Activated T-cell treated with anti-CD3 and anti-CD28 coated beads, Interleukin-2, amount 50 U/mL, for 24 hours (primary cell): ENCODE data around the gene KIFC1.
"Not testable (repeated sequence)": the region's sequence is repeated elsewhere in the genome, so short reads cannot be mapped to it uniquely, and the experiment has no call there.

Source experiments
- DNase-seq: peaks from one replicate; pipeline ENCODE4 v3.0.0-alpha.2; 2020
- H3K27ac Mint-ChIP-seq: 2 replicates; pipeline ENCODE4 v1.8.0; 2020; ENCODE audit warnings: mild to moderate bottlenecking, mixed read lengths
- H3K27me3 Mint-ChIP-seq: 2 replicates; pipeline ENCODE4 v1.8.0; 2020; ENCODE audit warnings: mixed read lengths
- H3K36me3 Mint-ChIP-seq: 2 replicates; pipeline ENCODE4 v1.8.0; 2020; ENCODE audit warnings: low read depth, mixed read lengths
- H3K4me1 Mint-ChIP-seq: 2 replicates; pipeline ENCODE4 v1.8.0; 2020; ENCODE audit warnings: low read depth, mixed read lengths
- H3K4me3 Mint-ChIP-seq: 2 replicates; pipeline ENCODE4 v1.8.0; 2020; ENCODE audit warnings: mild to moderate bottlenecking, moderate library complexity, mixed read lengths
- H3K9me3 Mint-ChIP-seq: 2 replicates; pipeline ENCODE4 v1.8.0; 2020; ENCODE audit warnings: mixed read lengths

KIFC1 gene

DNA sequence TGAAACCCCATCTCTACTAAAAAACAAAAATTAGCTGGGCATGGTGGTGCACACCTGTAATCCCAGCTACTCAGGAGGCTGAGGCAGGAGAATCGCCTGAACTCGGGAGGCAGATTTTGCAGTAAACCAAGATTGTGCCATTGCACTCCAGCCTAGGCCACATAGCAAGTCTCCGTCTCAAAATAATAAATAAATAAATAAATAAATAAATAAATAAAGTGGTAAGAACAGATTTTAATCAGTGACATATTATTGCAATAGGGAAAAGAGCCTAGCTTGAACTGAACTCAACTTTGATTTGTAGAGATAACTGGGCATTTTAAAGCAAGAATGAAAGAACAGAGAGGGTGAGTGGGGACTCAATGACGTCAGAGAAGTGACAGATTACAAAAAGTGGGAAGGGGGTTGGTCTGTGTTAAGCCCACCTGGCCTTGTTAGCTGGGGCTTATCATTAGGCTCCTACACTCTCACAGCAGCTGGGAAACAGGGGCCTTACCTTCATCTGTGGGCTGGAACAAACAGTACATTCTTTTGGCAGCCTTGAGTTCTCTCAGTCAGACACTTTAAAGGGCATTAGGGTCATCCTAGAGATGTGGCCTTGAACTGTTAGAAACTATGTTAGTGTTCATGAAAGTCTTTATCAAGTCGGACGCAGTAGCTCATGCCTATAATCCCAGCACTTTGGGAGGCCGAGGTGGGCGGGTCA, 24.5 kb upstream of the KIFC1 start:
- H3K36me3 Mint-ChIP-seq, result no peaks in the 10 kb centered on the region
- DNase-seq, result no peak
- H3K9me3 Mint-ChIP-seq, result no peaks in the 10 kb centered on the region
- H3K27ac Mint-ChIP-seq, result no peak overlapping the region
- no peaks in the 10 kb centered on the region for H3K4me1 Mint-ChIP-seq
- no peak overlapping the region for H3K4me3 Mint-ChIP-seq
- H3K27me3 Mint-ChIP-seq, result no peaks in the 10 kb centered on the region

DNA sequence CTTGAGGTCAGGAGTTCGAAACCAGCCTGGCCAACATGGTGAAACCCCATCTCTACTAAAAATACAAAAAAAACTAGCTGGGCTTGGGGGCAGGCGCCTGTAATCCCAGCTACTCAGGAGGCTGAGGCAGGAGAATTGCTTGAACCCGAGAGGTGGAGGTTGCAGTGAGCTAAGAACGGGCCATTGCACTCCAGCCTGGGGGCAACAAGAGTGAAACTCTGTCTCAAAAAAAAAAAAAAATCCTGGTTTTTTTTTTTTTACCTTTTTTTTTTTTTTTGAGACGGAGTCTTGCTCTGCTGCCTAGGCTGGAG, 24.0 kb upstream of the KIFC1 start:
- H3K4me3 Mint-ChIP-seq, H3K27ac Mint-ChIP-seq, H3K4me1 Mint-ChIP-seq, H3K36me3 Mint-ChIP-seq, H3K9me3 Mint-ChIP-seq, DNase-seq, H3K27me3 Mint-ChIP-seq: not testable (repeated sequence)

DNA sequence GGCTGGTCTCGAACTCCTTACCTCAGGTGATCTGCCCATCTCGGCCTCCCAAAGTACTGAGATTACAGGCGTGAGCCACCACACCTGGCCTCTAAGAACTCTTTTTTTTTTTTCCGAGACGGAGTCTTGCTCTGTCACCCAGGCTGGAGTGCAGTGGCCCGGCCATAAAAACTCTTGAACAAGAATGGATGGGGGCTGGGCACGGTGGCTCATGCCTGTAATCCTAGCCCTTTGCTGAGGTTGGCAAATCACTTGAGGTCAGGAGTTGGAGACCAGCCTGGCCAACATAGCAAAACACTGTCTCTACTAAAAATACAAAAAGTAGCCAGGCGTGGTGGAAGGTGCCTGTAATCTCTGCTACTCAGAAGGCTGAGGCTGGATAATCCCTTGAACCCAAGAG, 19.7 kb upstream of the KIFC1 start:
- H3K27ac Mint-ChIP-seq, DNase-seq, H3K4me1 Mint-ChIP-seq, H3K27me3 Mint-ChIP-seq, H3K36me3 Mint-ChIP-seq, H3K4me3 Mint-ChIP-seq, H3K9me3 Mint-ChIP-seq: not testable (repeated sequence)

DNA sequence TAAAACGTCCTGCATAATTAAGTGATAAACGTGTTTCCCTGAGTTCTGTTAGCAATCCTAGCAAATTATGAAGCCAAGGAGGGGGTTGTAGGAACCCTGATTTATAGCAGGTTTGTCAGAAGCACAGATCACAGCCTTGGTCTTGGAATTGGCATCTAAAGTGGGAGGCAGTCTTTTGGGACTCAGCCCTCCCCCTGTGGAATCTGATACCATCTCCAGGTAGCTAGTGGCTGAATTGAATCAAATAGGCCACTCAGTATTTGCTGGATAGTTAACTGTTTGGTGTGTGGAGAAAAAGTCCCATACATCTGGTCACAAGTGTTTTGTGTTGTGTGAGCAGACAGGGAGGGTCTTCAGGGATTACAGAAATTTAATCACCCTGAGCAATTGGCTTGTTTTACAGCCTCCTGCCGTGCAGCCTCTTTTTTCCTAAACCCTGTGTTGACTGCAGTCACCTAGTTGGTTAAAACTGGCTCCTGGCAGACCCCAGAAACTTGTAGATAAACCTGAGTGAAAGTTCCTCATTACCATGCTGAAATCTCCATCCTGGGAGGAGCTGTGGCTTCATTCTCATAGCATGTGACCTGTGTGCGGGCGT, 19.0 kb upstream of the KIFC1 start:
- DNase-seq, result no peak
- no peak overlapping the region for H3K27ac Mint-ChIP-seq
- H3K27me3 Mint-ChIP-seq, result no peaks in the 10 kb centered on the region
- H3K36me3 Mint-ChIP-seq, result no peaks in the 10 kb centered on the region
- H3K4me3 Mint-ChIP-seq, result no peak overlapping the region
- H3K9me3 Mint-ChIP-seq, result no peaks in the 10 kb centered on the region
- peaks cover 10% of the 10 kb centered on the region for H3K4me1 Mint-ChIP-seq

DNA sequence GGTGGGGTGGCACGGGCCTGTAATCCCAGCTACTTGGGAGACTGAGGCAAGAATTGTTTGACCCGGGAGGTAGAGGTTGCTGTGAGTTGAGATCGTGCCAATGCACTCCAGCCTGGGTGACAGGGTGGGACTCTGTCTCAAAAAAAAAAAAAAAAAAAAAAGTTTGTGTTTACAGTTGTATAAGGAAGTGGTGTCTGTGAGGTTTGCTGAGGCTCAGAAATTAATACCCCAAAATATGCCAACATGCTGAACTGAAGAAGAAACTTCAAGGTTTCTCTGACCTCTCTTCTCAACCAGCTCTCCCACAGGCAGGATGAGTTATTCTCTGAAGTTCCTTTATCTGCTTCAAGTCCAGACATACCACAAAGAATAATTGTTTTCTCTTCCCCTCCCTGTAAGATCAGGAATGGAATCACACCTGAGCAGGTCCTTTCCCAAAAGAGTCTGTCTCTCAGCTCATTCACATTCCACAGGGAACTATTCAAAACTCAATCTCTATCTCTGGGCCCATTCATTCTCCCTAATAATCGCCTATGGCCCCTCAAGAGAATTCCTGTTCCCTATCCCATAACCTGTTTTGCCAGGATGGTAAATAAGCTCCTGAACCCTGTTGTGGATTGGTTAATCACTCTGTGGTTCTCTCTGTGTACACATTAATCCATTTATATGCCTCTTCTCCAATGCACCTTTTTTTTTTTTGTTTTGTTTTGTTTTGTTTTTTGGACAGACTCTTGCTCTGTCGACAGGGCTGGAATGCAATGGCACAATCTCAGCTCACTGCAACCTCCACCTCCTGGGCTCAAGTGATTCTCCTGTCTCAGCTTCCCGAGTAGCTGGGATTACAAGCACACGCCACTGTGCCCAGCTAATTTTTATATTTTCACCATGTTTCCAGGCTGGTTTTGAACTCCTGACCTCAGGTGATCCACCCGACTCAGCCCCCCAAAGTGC, 17.4 kb upstream of the KIFC1 start:
- no peaks in the 10 kb centered on the region for H3K9me3 Mint-ChIP-seq
- peaks cover 10% of the 10 kb centered on the region for H3K4me1 Mint-ChIP-seq
- no peak for DNase-seq
- H3K27ac Mint-ChIP-seq, result no peak overlapping the region
- no peaks in the 10 kb centered on the region for H3K36me3 Mint-ChIP-seq
- no peaks in the 10 kb centered on the region for H3K27me3 Mint-ChIP-seq
- no peak overlapping the region for H3K4me3 Mint-ChIP-seq

DNA sequence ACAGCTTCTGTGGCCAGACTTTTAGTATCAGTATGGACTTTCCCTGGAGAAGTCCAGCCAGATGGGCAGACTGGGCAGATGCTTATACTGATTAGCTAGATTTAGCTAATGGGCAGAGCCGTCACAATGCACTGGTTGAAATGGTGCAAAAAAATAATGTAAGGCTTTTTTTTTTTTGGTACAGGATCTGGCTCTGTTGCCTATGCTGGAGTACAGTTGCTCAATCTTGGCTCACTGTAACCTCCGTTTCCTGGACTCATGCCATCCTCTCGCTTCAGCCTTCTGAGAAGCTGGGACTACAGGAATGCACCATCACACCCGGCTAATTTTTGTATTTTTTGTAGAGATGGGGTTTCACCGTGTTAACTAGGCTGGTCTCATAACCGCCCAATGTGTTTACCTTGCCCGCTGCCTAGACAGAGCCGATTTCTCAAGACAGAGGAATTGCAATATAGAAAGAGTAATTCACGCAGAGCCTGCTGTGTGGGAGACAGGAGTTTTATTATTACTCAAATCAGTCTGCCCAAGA, 16.4 kb upstream of the KIFC1 start:
- H3K4me3 Mint-ChIP-seq, result no peak overlapping the region
- no peak for DNase-seq
- H3K27ac Mint-ChIP-seq, result no peak overlapping the region
- no peaks in the 10 kb centered on the region for H3K9me3 Mint-ChIP-seq
- no peaks in the 10 kb centered on the region for H3K36me3 Mint-ChIP-seq
- H3K27me3 Mint-ChIP-seq, result no peaks in the 10 kb centered on the region
- peaks cover 10% of the 10 kb centered on the region for H3K4me1 Mint-ChIP-seq

DNA sequence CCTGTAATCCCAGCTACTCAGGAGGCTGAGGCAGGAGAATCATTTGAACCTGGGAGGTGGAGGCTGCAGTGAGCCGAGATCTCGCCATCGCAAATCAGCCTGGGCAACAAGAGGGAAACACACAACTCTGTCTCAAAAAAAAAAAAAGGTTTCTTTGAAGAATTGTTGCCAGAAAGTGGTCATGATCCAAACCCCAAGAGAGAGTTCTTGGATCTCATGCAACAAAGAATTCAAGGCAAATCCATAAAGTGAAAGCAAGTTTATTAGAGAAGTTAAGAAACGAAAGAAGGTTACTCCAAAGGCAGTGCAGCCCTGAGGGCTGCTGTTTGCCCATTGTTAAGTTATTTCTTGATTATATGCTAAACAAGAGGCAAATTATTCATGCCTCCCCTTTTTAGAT, 14.5 kb upstream of the KIFC1 start:
- DNase-seq, result no peak
- no peaks in the 10 kb centered on the region for H3K9me3 Mint-ChIP-seq
- H3K4me3 Mint-ChIP-seq, result no peak overlapping the region
- H3K4me1 Mint-ChIP-seq, result peaks cover 10% of the 10 kb centered on the region
- H3K27ac Mint-ChIP-seq, result no peak overlapping the region
- no peaks in the 10 kb centered on the region for H3K27me3 Mint-ChIP-seq
- H3K36me3 Mint-ChIP-seq, result no peaks in the 10 kb centered on the region

DNA sequence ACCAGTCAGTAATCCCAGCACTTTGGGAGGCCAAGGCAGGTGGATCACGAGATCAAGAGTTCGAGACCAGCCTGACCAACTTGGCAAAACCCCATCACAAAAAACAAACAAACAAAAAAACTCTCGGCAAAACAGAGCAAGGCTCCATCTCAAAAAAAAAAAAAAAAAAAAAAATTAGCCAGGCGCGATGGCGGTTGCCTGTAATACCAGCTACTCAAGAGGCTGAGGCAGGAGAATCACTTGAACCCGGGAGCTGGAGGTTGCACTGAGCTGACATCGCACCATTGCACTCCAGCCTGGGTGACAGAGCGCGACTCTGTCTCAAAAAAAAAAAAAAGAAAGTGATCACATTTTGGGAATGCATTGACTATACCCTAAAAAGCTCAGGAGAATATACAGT, 12.4 kb upstream of the KIFC1 start:
- not testable (repeated sequence) for H3K9me3 Mint-ChIP-seq, H3K27me3 Mint-ChIP-seq, H3K36me3 Mint-ChIP-seq, H3K4me3 Mint-ChIP-seq, H3K27ac Mint-ChIP-seq, DNase-seq, H3K4me1 Mint-ChIP-seq

DNA sequence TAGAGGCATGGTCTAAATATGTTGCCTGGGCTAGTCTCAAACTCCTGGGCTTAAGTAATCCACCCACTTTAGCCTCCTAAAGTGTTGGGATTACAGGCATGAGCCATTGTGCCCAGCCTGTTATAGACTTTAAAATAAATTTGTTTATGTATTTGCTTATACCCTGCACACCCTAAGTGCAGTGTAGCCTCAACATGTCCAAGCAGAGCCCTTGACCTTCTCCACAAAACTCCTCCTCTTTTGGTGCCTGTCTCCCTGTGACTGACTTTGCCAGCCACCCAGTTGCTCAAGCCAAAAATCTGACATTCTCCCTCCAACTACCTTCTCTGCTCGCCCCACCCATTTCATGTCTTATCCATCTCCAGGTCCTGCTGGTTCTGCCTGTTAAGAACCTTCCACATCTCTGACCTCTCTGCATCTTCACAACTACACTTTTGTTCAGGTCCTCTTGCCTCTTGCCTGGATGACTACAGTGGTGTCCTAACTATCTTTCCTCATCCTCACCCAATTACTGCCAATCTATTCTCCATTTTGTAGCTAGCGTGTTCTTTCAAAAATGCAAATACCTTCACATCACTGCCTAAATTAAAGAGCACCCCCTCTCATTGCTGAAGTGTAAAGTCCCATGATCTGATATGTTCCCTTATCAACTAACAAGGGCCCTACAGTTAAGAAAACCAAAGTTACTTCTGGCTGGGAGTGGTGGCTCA, 11.2 kb upstream of the KIFC1 start:
- Mint-ChIP-seq H3K27me3 (no peaks in the 10 kb centered on the region), H3K9me3 (no peaks in the 10 kb centered on the region), H3K4me1 (peaks cover under 1% of the 10 kb centered on the region), H3K27ac (no peak overlapping the region), H3K36me3 (no peaks in the 10 kb centered on the region), H3K4me3 (no peak overlapping the region)
- no peak for DNase-seq

DNA sequence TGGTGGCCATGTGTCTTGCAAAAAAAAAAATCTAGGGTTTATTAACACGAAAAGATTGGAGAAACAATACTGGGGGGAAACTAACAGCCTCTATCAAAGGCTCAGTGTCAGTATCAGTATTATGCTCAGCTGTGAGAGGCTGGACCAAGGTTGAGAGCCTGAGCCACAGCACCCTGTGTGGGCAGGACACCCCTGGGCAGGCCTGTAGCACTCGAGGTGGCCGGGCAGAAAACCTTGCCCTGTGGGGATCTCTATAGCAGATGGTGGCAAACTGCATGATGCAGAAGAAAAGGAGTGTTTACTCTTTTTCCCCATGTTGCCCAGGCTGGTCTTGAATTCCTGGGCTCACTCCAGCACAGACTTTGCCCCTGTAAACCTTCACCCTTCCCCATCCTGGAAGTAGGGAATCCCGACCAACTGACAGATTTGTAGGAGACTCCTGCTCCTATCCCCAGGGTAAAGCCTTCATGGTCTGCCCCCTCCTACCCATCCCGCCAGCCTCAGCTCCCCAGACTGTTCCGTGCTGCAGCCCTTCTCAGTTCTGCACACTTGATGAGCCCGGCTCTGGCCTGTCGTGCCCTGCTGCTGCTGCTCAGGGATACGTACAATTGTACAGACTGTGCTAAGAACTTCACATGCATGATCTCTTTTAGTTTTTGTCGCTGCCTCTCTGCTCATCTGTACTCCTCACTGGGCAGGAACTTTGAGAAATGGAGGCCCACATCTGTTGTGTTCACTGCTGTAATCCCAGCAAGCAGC, 8.0 kb upstream of the KIFC1 start:
- Mint-ChIP-seq H3K27me3 (no peaks in the 10 kb centered on the region), H3K4me1 (no peaks in the 10 kb centered on the region), H3K4me3 (no peak overlapping the region), H3K36me3 (no peaks in the 10 kb centered on the region), H3K9me3 (no peaks in the 10 kb centered on the region), H3K27ac (no peak overlapping the region)
- no peak for DNase-seq

DNA sequence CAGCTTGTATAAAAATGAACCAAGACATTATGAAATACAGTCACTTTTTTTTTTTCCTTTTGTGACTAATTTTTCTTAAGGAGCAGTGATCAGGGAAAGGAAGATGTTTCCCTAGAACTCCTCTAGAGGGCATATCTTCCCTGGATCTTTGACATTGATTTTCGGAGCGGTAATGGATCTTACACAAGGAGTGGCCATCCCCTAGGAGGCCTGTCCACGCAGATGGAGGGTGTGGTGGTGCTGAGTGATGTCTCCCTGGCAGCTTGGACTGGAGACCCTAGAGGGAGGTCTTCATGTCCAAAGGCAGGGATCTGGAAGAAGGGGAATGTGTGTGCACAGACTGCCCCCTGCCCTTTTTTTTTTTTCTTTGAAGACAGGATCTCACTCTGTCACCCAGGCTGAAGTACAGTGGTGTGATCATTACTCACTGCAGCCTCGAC, 7.0 kb upstream of the KIFC1 start:
- Mint-ChIP-seq H3K27me3 (no peaks in the 10 kb centered on the region), H3K9me3 (no peaks in the 10 kb centered on the region), H3K4me1 (no peaks in the 10 kb centered on the region), H3K36me3 (no peaks in the 10 kb centered on the region), H3K4me3 (no peak overlapping the region), H3K27ac (no peak overlapping the region)
- DNase-seq, result no peak

DNA sequence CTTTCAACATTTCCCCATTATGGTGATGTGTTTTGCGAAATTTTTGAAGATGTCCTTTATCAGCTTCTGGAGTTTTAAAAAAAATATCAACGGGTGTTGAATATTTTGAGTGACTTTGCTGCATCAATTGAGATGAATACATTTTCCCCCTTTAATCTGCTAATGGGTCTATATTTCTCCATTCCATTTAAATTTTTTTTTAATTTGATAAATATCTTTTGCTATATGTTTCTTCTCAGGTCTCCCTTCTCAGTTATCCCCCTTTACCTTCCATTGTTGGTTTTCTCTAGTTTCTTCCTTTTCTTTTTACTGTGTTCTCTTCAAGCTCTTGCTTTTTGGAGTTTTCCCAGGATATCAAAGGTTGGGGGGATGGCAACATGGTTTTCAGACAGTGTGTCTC, 1.4 kb upstream of the KIFC1 start:
- H3K9me3 Mint-ChIP-seq, result no peaks in the 10 kb centered on the region
- H3K4me3 Mint-ChIP-seq, result no peak overlapping the region
- no peak for DNase-seq
- peaks cover 34% of the 10 kb centered on the region for H3K4me1 Mint-ChIP-seq
- H3K27me3 Mint-ChIP-seq, result no peaks in the 10 kb centered on the region
- H3K36me3 Mint-ChIP-seq, result peaks cover 29% of the 10 kb centered on the region
- peak overlapping the region; percentile 97 for H3K27ac Mint-ChIP-seq

DNA sequence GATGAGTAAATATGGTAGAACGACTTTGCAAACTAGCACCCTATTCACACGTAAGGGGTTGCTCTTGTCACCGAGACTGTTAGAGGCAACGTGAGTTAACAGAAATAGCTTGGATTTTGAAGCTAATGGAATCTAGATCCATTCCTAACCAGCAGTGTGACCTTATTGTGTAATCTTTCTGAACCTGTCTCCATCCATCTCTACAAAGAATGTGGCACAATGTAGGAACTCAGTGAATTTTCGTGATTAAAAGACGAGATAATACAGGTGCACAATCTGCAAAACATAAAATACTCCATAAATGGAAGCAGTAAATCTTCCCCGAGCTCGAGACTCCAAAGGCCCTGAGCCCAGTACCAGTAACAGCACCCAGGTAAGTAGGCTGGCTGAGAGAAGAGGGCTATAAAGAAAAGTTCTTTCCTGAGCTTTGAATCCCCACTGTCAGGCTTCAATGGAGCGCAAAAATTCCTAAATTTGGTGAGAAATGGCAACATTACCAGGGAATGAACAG, 801 bp upstream of the KIFC1 start:
- Mint-ChIP-seq H3K4me1 (peaks cover 37% of the 10 kb centered on the region), H3K9me3 (no peaks in the 10 kb centered on the region), H3K4me3 (peak overlapping the region; percentile 96), H3K36me3 (peaks cover 33% of the 10 kb centered on the region), H3K27ac (peak overlapping the region; percentile 97), H3K27me3 (no peaks in the 10 kb centered on the region)
- DNase-seq, result no peak
